H1 (cell line): ENCODE results near the gene PI4K2A. TPM values are rescaled to one million over a fixed set of nuclear protein-coding genes. Genes with fewer than 3 reads are reported as not detected.

Experiments used
- CTCF ChIA-PET: fragments of 300-600 bp; sonication (Branson Sonifier 250); formaldehyde crosslinking; loops from one replicate; lab custom pipeline; 2021; ENCODE audit not compliant: partially characterized antibody; lab: Charles Lee
- POLR2A ChIA-PET: fragments of 300-600 bp; sonication (Branson Sonifier 250); formaldehyde crosslinking; loops from one replicate; lab custom pipeline; 2021; ENCODE audit warnings: inconsistent platforms; ENCODE audit not compliant: partially characterized antibody; lab: Charles Lee
- DNase-seq, 2 experiments: peaks; one replicate each; pipeline versions ENCODE4 v3.0.0 to v3.0.0-alpha.2; 2010 to 2022; ENCODE audit warnings: low spot score in 2 of 2, low read depth in 1 of 2, mixed read lengths in 1 of 2
- FAIRE-seq: peaks from 2 replicates; lab custom pipeline; 2011; peaks lifted over from hg19 to GRCh38; lab: Jason Lieb, UNC
- H2AFZ ChIP-seq: 2 replicates; pipeline ENCODE4 v1.8.1; 2012; ENCODE audit warnings: low read length, inconsistent platforms
- H2AK5ac ChIP-seq: 2 replicates; pipeline ENCODE4 v1.6.1; 2013; ENCODE audit warnings: low read depth, low read length
- H2BK120ac ChIP-seq: replicated peaks from 2 replicates; pipeline ENCODE3; 2013; ENCODE audit warnings: low read depth, low read length, inconsistent platforms
- H2BK12ac ChIP-seq: 2 replicates; pipeline ENCODE4 v1.6.1; 2013; ENCODE audit warnings: low read depth, low read length
- H2BK15ac ChIP-seq: 2 replicates; pipeline ENCODE4 v1.6.1; 2013; ENCODE audit warnings: low read length
- H2BK20ac ChIP-seq: 2 replicates; pipeline ENCODE4 v1.6.1; 2013; ENCODE audit warnings: low read length
- H2BK5ac ChIP-seq: 2 replicates; pipeline ENCODE4 v1.6.1; 2013; ENCODE audit warnings: low read depth, low read length
- H3K14ac ChIP-seq: 2 replicates; pipeline ENCODE4 v1.6.1; 2013; ENCODE audit warnings: inconsistent platforms; ENCODE audit not compliant: insufficient read length
- H3K18ac ChIP-seq: 2 replicates; pipeline ENCODE4 v1.6.1; 2013; ENCODE audit warnings: low read length; ENCODE audit errors: extremely low read depth
- H3K23ac ChIP-seq: 2 replicates; pipeline ENCODE4 v1.6.1; 2013; ENCODE audit warnings: inconsistent platforms; ENCODE audit not compliant: insufficient read length
- H3K23me2 ChIP-seq: 2 replicates; pipeline ENCODE4 v1.6.1; 2013; ENCODE audit warnings: low read depth, low read length
- H3K27ac ChIP-seq: 2 replicates; pipeline ENCODE4 v1.6.1; 2011; ENCODE audit warnings: low read depth, low read length, inconsistent platforms
- H3K27me3 ChIP-seq, 4 experiments: replicated peaks in 1 of 4; 1 replicate in 1 of 4; 2 replicates in 3 of 4; pipeline versions ENCODE4 v1.6.1 to v1.8.1; 2011 to 2013; ENCODE audit warnings: low read length in 3 of 4, mild to moderate bottlenecking in 3 of 4, inconsistent platforms in 2 of 4, mixed read lengths in 2 of 4, moderate library complexity in 1 of 4; ENCODE audit not compliant: control insufficient read depth in 3 of 4, insufficient read depth in 3 of 4; ENCODE audit errors: extremely low read depth in 1 of 4
- H3K36me3 ChIP-seq, 4 experiments: 2 replicates each; pipeline versions ENCODE4 v1.6.1 to v1.8.1; 2011 to 2013; ENCODE audit warnings: mild to moderate bottlenecking in 4 of 4, low read length in 3 of 4, moderate library complexity in 2 of 4, control low read depth in 1 of 4, inconsistent platforms in 1 of 4; ENCODE audit not compliant: insufficient read depth in 4 of 4, control insufficient read depth in 2 of 4
- H3K4ac ChIP-seq: replicated peaks from 2 replicates; pipeline ENCODE3; 2013; ENCODE audit warnings: low read length, low read depth, mixed read lengths, inconsistent platforms; ENCODE audit not compliant: insufficient read length
- H3K4me1 ChIP-seq, 4 experiments: replicated peaks in 1 of 4; 1 replicate in 1 of 4; 2 replicates in 3 of 4; pipeline versions ENCODE4 v1.6.1 to v1.8.1; 2011 to 2013; ENCODE audit warnings: low read length in 3 of 4, inconsistent platforms in 2 of 4, mixed read lengths in 1 of 4; ENCODE audit not compliant: insufficient read depth in 4 of 4, control insufficient read depth in 3 of 4
- H3K4me2 ChIP-seq, 2 experiments: 2 replicates each; pipeline versions ENCODE4 v1.6.1 to v1.8.1; 2011 to 2013; ENCODE audit warnings: low read depth in 2 of 2, low read length in 2 of 2, control low read depth in 1 of 2, inconsistent platforms in 1 of 2, mild to moderate bottlenecking in 1 of 2; ENCODE audit not compliant: insufficient read depth in 1 of 2
- H3K4me3 ChIP-seq, 4 experiments: fragments of 200-600, 300-600 bp in 1 of 4; sonication (generic), shearing (Covaris generic), sonication (Bioruptor Twin) in 1 of 4; 2 replicates each; pipeline versions ENCODE4 v1.5.1 to v1.8.1; 2011 to 2016; ENCODE audit warnings: low read length in 4 of 4, low read depth in 3 of 4, control low read depth in 2 of 4, inconsistent platforms in 2 of 4, mild to moderate bottlenecking in 2 of 4, mixed read lengths in 1 of 4, moderate library complexity in 1 of 4; ENCODE audit not compliant: insufficient read depth in 2 of 4; ENCODE audit errors: extremely low read depth in 1 of 4
- H3K56ac ChIP-seq: replicated peaks from 2 replicates; pipeline ENCODE3; 2013; ENCODE audit warnings: low read depth, mild to moderate bottlenecking, mixed read lengths, low read length, inconsistent platforms; ENCODE audit not compliant: insufficient read length
- H3K79me1 ChIP-seq: 2 replicates; pipeline ENCODE4 v1.6.1; 2013; ENCODE audit warnings: low read depth, low read length, control low read depth
- H3K79me2 ChIP-seq, 2 experiments: 2 replicates each; pipeline versions ENCODE4 v1.6.1 to v1.8.1; 2012 to 2013; ENCODE audit warnings: low read length in 2 of 2, mild to moderate bottlenecking in 2 of 2, inconsistent platforms in 1 of 2; ENCODE audit not compliant: insufficient read depth in 2 of 2, control insufficient read depth in 1 of 2
- H3K9ac ChIP-seq, 4 experiments: replicated peaks in 1 of 4; 1 replicate in 1 of 4; 2 replicates in 3 of 4; pipeline versions ENCODE4 v1.6.1 to v1.8.1; 2011 to 2013; ENCODE audit warnings: low read depth in 3 of 4, low read length in 3 of 4, control low read depth in 2 of 4, mild to moderate bottlenecking in 2 of 4, moderate library complexity in 2 of 4, inconsistent platforms in 1 of 4; ENCODE audit errors: extremely low read depth in 1 of 4
- H3K9me3 ChIP-seq, 2 experiments: 2 replicates each; pipeline versions ENCODE4 v1.6.1 to v1.8.1; 2012 to 2013; ENCODE audit warnings: mild to moderate bottlenecking in 2 of 2, moderate library complexity in 2 of 2, control low read depth in 1 of 2, inconsistent platforms in 1 of 2, low read depth in 1 of 2, low read length in 1 of 2, mixed read lengths in 1 of 2; ENCODE audit not compliant: insufficient read depth in 2 of 2
- H4K20me1 ChIP-seq, 2 experiments: replicated peaks in 1 of 2; 2 replicates each; pipeline versions ENCODE3 to v1.8.1; 2011 to 2013; ENCODE audit warnings: inconsistent platforms in 2 of 2, low read length in 2 of 2, mild to moderate bottlenecking in 1 of 2; ENCODE audit not compliant: insufficient read depth in 2 of 2, control insufficient read depth in 1 of 2
- H4K5ac ChIP-seq: 2 replicates; pipeline ENCODE4 v1.6.1; 2013; ENCODE audit warnings: low read length, low read depth, mixed read lengths, inconsistent platforms; ENCODE audit not compliant: insufficient read length
- H4K8ac ChIP-seq: 2 replicates; pipeline ENCODE4 v1.8.0; 2013; ENCODE audit warnings: mild to moderate bottlenecking, moderate library complexity, low read length, inconsistent platforms; ENCODE audit not compliant: insufficient read depth; ENCODE audit errors: extremely low read depth
- H4K91ac ChIP-seq: replicated peaks from 2 replicates; pipeline ENCODE3; 2013; ENCODE audit warnings: low read length, mixed read lengths, inconsistent platforms; ENCODE audit not compliant: insufficient read length
- ASH2L ChIP-seq: fragments of 200-600, 300-600 bp; sonication (generic); IDR thresholded peaks from one replicate; pipeline ENCODE4 v1.7.1; 2017; ENCODE audit warnings: low read length
- CBX5 ChIP-seq: fragments of 300-800, 300-1000 bp; sonication (generic); IDR thresholded peaks from 2 replicates; pipeline ENCODE4 v1.7.1; 2016; ENCODE audit warnings: antibody characterized with exemption, low read length, low read depth
- CREB1 ChIP-seq: IDR thresholded peaks from 2 replicates; pipeline ENCODE4 v1.6.1; 2012; ENCODE audit warnings: inconsistent platforms
- EZH2 ChIP-seq: fragments of 200-600 bp; sonication (generic); IDR thresholded peaks from 2 replicates; pipeline ENCODE4 v1.7.1; 2012; ENCODE audit warnings: low read depth, mild to moderate bottlenecking, moderate library complexity, low read length, inconsistent platforms; ENCODE audit not compliant: severe bottlenecking
- FOSL1 ChIP-seq: IDR thresholded peaks from 2 replicates; pipeline ENCODE4 v1.6.1; 2011; ENCODE audit warnings: mild to moderate bottlenecking, low read depth, low read length, moderate library complexity; ENCODE audit not compliant: insufficient read depth
- HDAC2 ChIP-seq, 2 experiments: fragments of 300-600 bp in 1 of 2; sonication (generic) in 1 of 2; IDR thresholded peaks; 2 replicates each; pipeline ENCODE4 v1.6.1; 2011 to 2012; ENCODE audit warnings: low read depth in 2 of 2, low read length in 2 of 2, mild to moderate bottlenecking in 2 of 2, moderate library complexity in 2 of 2, borderline replicate concordance in 1 of 2, inconsistent platforms in 1 of 2
- JUN ChIP-seq: IDR thresholded peaks from 2 replicates; pipeline ENCODE4 v1.6.1; 2011; ENCODE audit warnings: low read depth, mild to moderate bottlenecking, improper control_type of control experiment, low read length
- NRF1 ChIP-seq: IDR thresholded peaks from 2 replicates; pipeline ENCODE4 v1.6.1; 2011; ENCODE audit warnings: mild to moderate bottlenecking, low read depth, low read length, improper control_type of control experiment
- PHF8 ChIP-seq: fragments of 200-600 bp; sonication (generic); conservative IDR thresholded peaks from 2 replicates; pipeline ENCODE4 v1.7.1; 2012; ENCODE audit warnings: low read depth, mild to moderate bottlenecking, inconsistent platforms, low read length, moderate library complexity
- RBBP5 ChIP-seq: IDR thresholded peaks from 2 replicates; pipeline ENCODE4 v1.7.1; 2012; ENCODE audit warnings: low read depth, mild to moderate bottlenecking, inconsistent platforms, low read length, moderate library complexity, borderline replicate concordance
- SP1 ChIP-seq: IDR thresholded peaks from 2 replicates; pipeline ENCODE4 v1.6.1; 2011; ENCODE audit warnings: low read depth, low read length
- TBP ChIP-seq: IDR thresholded peaks from 2 replicates; pipeline ENCODE4 v1.6.1; 2011; ENCODE audit warnings: low read depth, low read length, improper control_type of control experiment
- WGBS, 2 experiments: shearing (Covaris generic) in 1 of 2; methylation state at CpG; one replicate each; pipeline versions ENCODE4 v1.1.6 to v1.1.7; 2013 to 2015; ENCODE audit warnings: low lambda C conversion rate in 2 of 2, mixed read lengths in 2 of 2, inconsistent platforms in 1 of 2, low coverage in 1 of 2, missing lambda C conversion rate in 1 of 2; ENCODE audit not compliant: insufficient replicate concordance in 2 of 2, insufficient coverage in 1 of 2, insufficient read length in 1 of 2; ENCODE audit errors: extremely low coverage in 1 of 2, missing lambda C conversion rate in 1 of 2; 5-methylcytosine and 5-hydroxymethylcytosine counted together
- polyA plus RNA-seq, 7 experiments: library from polyadenylated mRNA; depleted of rRNA in 3 of 7; stranded (reverse) in 5 of 7; unstranded in 2 of 7; fragments of >200 nt in 5 of 7; fragments of 200-250 nt in 2 of 7; gene quantifications; 1 replicate in 5 of 7; 2 replicates in 1 of 7; 4 replicates in 1 of 7; pipeline versions ENCODE4 v1.2.1 to v1.2.3, GENCODE V29; 2011 to 2013; ENCODE audit warnings: missing spikeins in 2 of 7, mixed read lengths in 2 of 7
- total RNA-seq: library from RNA; stranded (reverse); fragmentation: NEBNext Ultra II Directional; extraction: Animal tissue kit (Norgen Biotek cat#: 25700); gene quantifications from 2 replicates; pipeline ENCODE4 v1.2.1, GENCODE V29; 2021
- TF ChIP-seq, protein P1 (sequence below): IDR thresholded peaks from 2 replicates; pipeline ENCODE4 v1.6.1; 2012; ENCODE audit warnings: inconsistent platforms

The PI4K2A gene
- total and polyA plus RNA-seq, 2 of the 8 experiments (the other 6 are each of a cell fraction or from before 2014, with no cell fraction given): 20.7 to 21.9 TPM

GRCh38 chr10:97717627-97718026, 77.2 kb downstream of the PI4K2A start:
- Histone ChIP-seq H2BK120ac (no peak overlapping the region), H3K79me2 (peaks cover 0 to 5% of the 10 kb centered on the region in 2 experiments; a peak in 1 of 4 replicates), H3K27ac (no peak overlapping the region), H2BK5ac (no peak overlapping the region), H4K5ac (no peak overlapping the region), H4K8ac (no peak overlapping the region), H3K79me1 (0 out of 2 replicates have a peak, but pooled peaks cover 2% of the 10 kb centered on the region), H2BK12ac (no peak overlapping the region), H3K9ac (no peak overlapping the region), H3K23ac (no peak overlapping the region), H2BK20ac (no peak overlapping the region), H3K36me3 (peaks cover 0 to 16% (median 4%) of the 10 kb centered on the region in 4 experiments; a peak in 3 of 8 replicates), H3K23me2 (peaks cover 15% of the 10 kb centered on the region), H2AFZ (no peak overlapping the region), H3K18ac (no peak overlapping the region), H3K4me2 (no peak overlapping the region), H3K14ac (no peak overlapping the region), H3K4me3 (no peak overlapping the region), H4K91ac (no peak overlapping the region), H2AK5ac (no peak overlapping the region), H4K20me1 (no peaks in the 10 kb centered on the region), H3K9me3 (no peaks in the 10 kb centered on the region), H3K56ac (no peak overlapping the region), H2BK15ac (no peak overlapping the region), H3K27me3 (no peaks in the 10 kb centered on the region), H3K4me1 (peaks cover 5 to 20% (median 13%) of the 10 kb centered on the region in 4 experiments), H3K4ac (no peak overlapping the region)
- DNase-seq (no peak), FAIRE-seq (no peak)
- TF ChIP-seq FOSL1: no peak
- TF ChIP-seq JUN: no peak
- no peak for TF ChIP-seq RBBP5
- TF ChIP-seq PHF8: no peak
- no peak for TF ChIP-seq NRF1
- TF ChIP-seq ASH2L: no peak
- TF ChIP-seq CREB1: no peak
- TF ChIP-seq SP1: no peak
- TF ChIP-seq HDAC2 (IDR thresholded peaks at IDR 0.05; ENCODE audit: borderline replicate concordance in 1 of 2, low read depth in 2 of 2, low read length in 2 of 2): no peak
- TF ChIP-seq, protein P1, sequence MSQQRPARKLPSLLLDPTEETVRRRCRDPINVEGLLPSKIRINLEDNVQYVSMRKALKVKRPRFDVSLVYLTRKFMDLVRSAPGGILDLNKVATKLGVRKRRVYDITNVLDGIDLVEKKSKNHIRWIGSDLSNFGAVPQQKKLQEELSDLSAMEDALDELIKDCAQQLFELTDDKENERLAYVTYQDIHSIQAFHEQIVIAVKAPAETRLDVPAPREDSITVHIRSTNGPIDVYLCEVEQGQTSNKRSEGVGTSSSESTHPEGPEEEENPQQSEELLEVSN: no peak
- TF ChIP-seq CBX5: no peak
- no peak for TF ChIP-seq EZH2
- no peak for TF ChIP-seq TBP
- 93% methylated on average over 7 of the region's 7 CpGs; no CpG with 5 or more reads in 1 of the 2 experiments for WGBS, 2 experiments
- ChIA-PET POLR2A (interaction anchor here (1.0 to 12.5 kb wide), 5 partner anchors 9 to 35 kb away, joined by 3 to 234 read pairs (median 6); partner anchors contain the start of genes AVPI1 and ZFYVE27), CTCF (interaction anchor here (1.5 to 20.9 kb wide), 4 partner anchors 12 to 40 kb away, joined by 4 to 773 read pairs (median 134); partner anchors contain the start of gene ZFYVE27)
